GM19468 (cell line): ENCODE data around the gene CTDNEP1.
A peak's percentile ranks its signal among the peaks of the same experiment; 100 is the strongest.

Source experiments
- ATAC-seq: cut with Tn5 transposase; IDR thresholded peaks from one replicate; pipeline ENCODE4 v1.9.1; 2021; ENCODE audit warnings: mild to moderate bottlenecking, moderate library complexity, moderate number of reproducible peaks; ENCODE audit not compliant: unreplicated experiment; ENCODE audit errors: extremely low read depth

Gene CTDNEP1

GRCh38 chr17:7219229-7219811 is 32.2 kb downstream of the CTDNEP1 start:
- no peak for ATAC-seq

GRCh38 chr17:7218758-7219157 is 32.8 kb downstream of the CTDNEP1 start:
- no peak for ATAC-seq

GRCh38 chr17:7218166-7218565 is 33.4 kb downstream of the CTDNEP1 start:
- ATAC-seq, result no peak

- no peak for ATAC-seq
Measured at GRCh38 chr17:7217113-7217987, 34.2 kb downstream of the CTDNEP1 start.

- ATAC-seq, result no peak
Measured at GRCh38 chr17:7216242-7217112, 35.1 kb downstream of the CTDNEP1 start.

- ATAC-seq, result no peak
Measured at GRCh38 chr17:7215652-7216180, 35.8 kb downstream of the CTDNEP1 start.

- no peak for ATAC-seq
Measured at GRCh38 chr17:7215136-7215638, 36.3 kb downstream of the CTDNEP1 start.

- ATAC-seq, result peak; percentile 78
Measured at GRCh38 chr17:7214300-7215135, 37.0 kb downstream of the CTDNEP1 start.

- no peak for ATAC-seq
Measured at GRCh38 chr17:7213895-7214299, 37.6 kb downstream of the CTDNEP1 start.

GRCh38 chr17:7211491-7212273 is 39.9 kb downstream of the CTDNEP1 start:
- no peak for ATAC-seq

GRCh38 chr17:7208754-7209460 is 42.6 kb downstream of the CTDNEP1 start:
- ATAC-seq, result no peak

GRCh38 chr17:7208027-7208571 is 43.4 kb downstream of the CTDNEP1 start:
- no peak for ATAC-seq

GRCh38 chr17:7207120-7208001 is 44.2 kb downstream of the CTDNEP1 start:
- no peak for ATAC-seq

- ATAC-seq, result no peak
Measured at GRCh38 chr17:7205561-7205960, 46.0 kb downstream of the CTDNEP1 start.

GRCh38 chr17:7204828-7205461 is 46.6 kb downstream of the CTDNEP1 start:
- ATAC-seq, result peak; percentile 45

GRCh38 chr17:7204336-7204735 is 47.2 kb downstream of the CTDNEP1 start:
- ATAC-seq, result no peak
